OCI-LY1 (cell line): ENCODE data around the gene HIF1AN.
A peak's percentile ranks its signal among the peaks of the same experiment; 100 is the strongest.

Experiments used
- H2AFZ ChIP-seq: fragments of 200-600 bp; sonication (generic), shearing (Covaris generic); 2 replicates; pipeline ENCODE4 v1.6.0; 2014; ENCODE audit warnings: antibody characterized with exemption, mild to moderate bottlenecking, low read length
- H3F3A ChIP-seq: fragments of 200-600 bp; sonication (generic), shearing (Covaris generic); 2 replicates; pipeline ENCODE4 v1.6.0; 2014; ENCODE audit warnings: mild to moderate bottlenecking, antibody characterized with exemption, low read length, moderate library complexity; ENCODE audit not compliant: insufficient read depth
- H3K27ac ChIP-seq: fragments of 200-600 bp; sonication (generic); 2 replicates; pipeline ENCODE4 v1.5.1; 2014; ENCODE audit warnings: low read length, mixed run types, mild to moderate bottlenecking, low read depth; ENCODE audit not compliant: poor library complexity, severe bottlenecking
- H3K27me3 ChIP-seq: fragments of 200-600 bp; sonication (generic); 2 replicates; pipeline ENCODE4 v1.6.0; 2014; ENCODE audit warnings: antibody characterized with exemption, mild to moderate bottlenecking, low read length, moderate library complexity; ENCODE audit not compliant: insufficient read depth
- H3K36me3 ChIP-seq: fragments of 200-600 bp; sonication (generic); 2 replicates; pipeline ENCODE4 v1.6.1; 2014; ENCODE audit warnings: mild to moderate bottlenecking, antibody characterized with exemption, low read length, moderate library complexity, mixed read lengths; ENCODE audit not compliant: insufficient read depth
- H3K4me1 ChIP-seq: fragments of 200-600 bp; sonication (generic); 2 replicates; pipeline ENCODE4 v1.5.1; 2014; ENCODE audit warnings: mild to moderate bottlenecking, low read length, moderate library complexity; ENCODE audit not compliant: insufficient read depth, severe bottlenecking
- H3K4me2 ChIP-seq: fragments of 200-600 bp; sonication (generic), shearing (Covaris generic); 2 replicates; pipeline ENCODE4 v1.6.1; 2014; ENCODE audit warnings: low read length
- H3K4me3 ChIP-seq: fragments of 200-600 bp; sonication (generic); 2 replicates; pipeline ENCODE4 v1.5.1; 2014; ENCODE audit warnings: low read length, low read depth, mild to moderate bottlenecking, mixed read lengths; ENCODE audit not compliant: poor library complexity, severe bottlenecking
- H3K79me2 ChIP-seq: fragments of 200-600 bp; shearing (Covaris generic); 2 replicates; pipeline ENCODE4 v1.6.1; 2016; ENCODE audit warnings: mixed run types, low read length, mixed read lengths; ENCODE audit not compliant: insufficient read depth
- H3K9ac ChIP-seq: fragments of 200-600 bp; sonication (generic), shearing (Covaris generic); 2 replicates; pipeline ENCODE4 v1.6.1; 2014; ENCODE audit warnings: mild to moderate bottlenecking, low read length, mixed read lengths
- H3K9me2 ChIP-seq: fragments of 200-600 bp; sonication (generic), shearing (Covaris generic); 2 replicates; pipeline ENCODE4 v1.6.1; 2014; ENCODE audit warnings: low read depth, mild to moderate bottlenecking, low read length, mixed read lengths
- H3K9me3 ChIP-seq: fragments of 200-600 bp; shearing (Covaris generic); 2 replicates; pipeline ENCODE4 v1.6.1; 2014; ENCODE audit warnings: low read length, mixed read lengths
- H4K20me1 ChIP-seq: fragments of 200-600 bp; sonication (generic), shearing (Covaris generic); 2 replicates; pipeline ENCODE4 v1.6.0; 2016; ENCODE audit warnings: mild to moderate bottlenecking, low read length; ENCODE audit not compliant: insufficient read depth
- CTCF ChIP-seq: fragments of 200-600 bp; sonication (generic), shearing (Covaris generic); IDR thresholded peaks from 2 replicates; pipeline ENCODE4 v1.5.1; 2017; ENCODE audit warnings: mild to moderate bottlenecking, antibody characterized with exemption, low read length, moderate library complexity, mixed read lengths
- EZH2 ChIP-seq: fragments of 200-600 bp; sonication (generic), shearing (Covaris generic); IDR thresholded peaks from 2 replicates; pipeline ENCODE4 v1.8.0; 2017; ENCODE audit warnings: borderline replicate concordance, mixed run types, mild to moderate bottlenecking, antibody characterized with exemption, low read length, moderate library complexity, mixed read lengths

Gene HIF1AN

DNA sequence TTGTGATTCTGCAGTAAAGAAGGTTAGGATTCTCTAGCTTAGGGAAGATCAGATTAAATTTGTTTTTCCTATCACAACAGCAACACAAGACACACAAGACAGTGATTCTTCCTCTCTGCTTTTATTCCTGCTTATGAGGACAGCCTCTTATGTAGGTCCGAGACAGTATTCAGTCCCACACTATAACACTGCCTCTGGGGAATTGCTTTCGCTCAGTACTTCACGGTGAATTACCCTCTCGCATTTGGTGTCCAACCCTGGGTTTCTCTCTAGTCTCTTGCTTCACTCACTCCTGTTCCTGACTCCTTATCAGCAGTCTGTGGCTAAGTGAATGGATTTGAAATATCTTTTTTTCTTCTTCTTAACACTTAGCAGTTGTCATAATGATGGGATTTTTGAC is 1.7 kb downstream of the HIF1AN start:
- Histone ChIP-seq H3K9ac (no peak overlapping the region; the same call in 1 of the 2 replicates), H2AFZ (no peak overlapping the region), H3K4me1 (peaks cover 27% of the 10 kb centered on the region), H3K4me2 (peak overlapping the region; percentile 77), H3F3A (no peaks in the 10 kb centered on the region), H3K36me3 (peaks cover 32% of the 10 kb centered on the region), H3K27ac (no peak overlapping the region), H3K9me2 (no peaks in the 10 kb centered on the region), H4K20me1 (no peaks in the 10 kb centered on the region), H3K9me3 (no peaks in the 10 kb centered on the region), H3K4me3 (peak overlapping the region; percentile 25), H3K79me2 (peaks cover 8% of the 10 kb centered on the region; the same call in 1 of the 2 replicates), H3K27me3 (no peaks in the 10 kb centered on the region)
- TF ChIP-seq EZH2 (no peak), CTCF (no peak)

- H3K36me3 ChIP-seq: peaks cover 39% of the 10 kb centered on the region
- TF ChIP-seq CTCF: no peak
- H3K9me3 ChIP-seq: no peaks in the 10 kb centered on the region
- H3K4me1 ChIP-seq: no peaks in the 10 kb centered on the region
- no peak overlapping the region for H3K4me3 ChIP-seq
- no peaks in the 10 kb centered on the region for H4K20me1 ChIP-seq
- H2AFZ ChIP-seq: no peak overlapping the region
- H3K27me3 ChIP-seq: no peaks in the 10 kb centered on the region
- no peak overlapping the region for H3K4me2 ChIP-seq
- no peaks in the 10 kb centered on the region for H3F3A ChIP-seq
- no peak overlapping the region for H3K9ac ChIP-seq
- H3K27ac ChIP-seq: no peak overlapping the region
- no peaks in the 10 kb centered on the region for H3K79me2 ChIP-seq
- H3K9me2 ChIP-seq: no peaks in the 10 kb centered on the region
These were observed 9.2 kb downstream of the HIF1AN start for GRCh38 chr10:100544950-100545349.

DNA sequence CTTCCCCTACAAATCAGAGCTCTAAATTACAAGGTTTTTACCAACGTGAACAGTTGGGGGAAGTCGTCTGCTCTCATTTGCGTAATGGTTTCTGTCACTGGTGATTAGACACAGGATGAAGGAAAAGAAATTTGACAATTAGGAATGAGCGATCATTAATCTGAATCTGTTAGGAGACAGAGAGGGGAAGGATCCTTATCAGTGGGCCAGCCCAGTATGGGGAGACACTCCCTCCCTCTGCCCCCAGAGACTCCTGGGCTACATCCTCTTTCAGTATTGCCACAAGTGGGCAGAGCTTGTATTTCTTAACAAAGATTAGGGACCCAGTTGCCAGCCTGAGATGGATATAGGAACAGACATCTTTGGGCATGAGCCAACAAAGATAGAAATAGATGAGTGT is 15.5 kb downstream of the HIF1AN start:
- Histone ChIP-seq H3K9me3 (no peaks in the 10 kb centered on the region), H3K27ac (no peak overlapping the region), H3F3A (no peaks in the 10 kb centered on the region), H4K20me1 (no peaks in the 10 kb centered on the region), H3K36me3 (peaks cover 8% of the 10 kb centered on the region), H3K4me3 (no peak overlapping the region), H3K27me3 (no peaks in the 10 kb centered on the region), H3K9me2 (no peaks in the 10 kb centered on the region), H3K4me2 (no peak overlapping the region), H3K4me1 (no peaks in the 10 kb centered on the region), H3K9ac (no peak overlapping the region), H2AFZ (no peak overlapping the region), H3K79me2 (no peaks in the 10 kb centered on the region)
- TF ChIP-seq CTCF (no peak), EZH2 (no peak)
